HepG2 (cell line): ENCODE data around the gene CASKIN2. TPM values are rescaled to one million over a fixed set of nuclear protein-coding genes. Genes with fewer than 3 reads are reported as not detected.

Experiments used
- ATAC-seq: fragments of 200-7000 bp; cut with Tn5 transposase; 3 replicates; pipeline ENCODE4 v1.9.1; 2020; ENCODE audit warnings: mild to moderate bottlenecking, moderate library complexity
- BruUV-seq: library from RNA; stranded (reverse); fragments of 400-500 nt; replicated peaks from 2 replicates; lab custom pipeline; 2021; lab: Mats Ljungman, UMichigan
- CTCF ChIA-PET: fragments of 300-600 bp; formaldehyde crosslinking; extraction: SDS; loops from one replicate; lab custom pipeline; 2021; ENCODE audit warnings: low total read pairs, inconsistent platforms, low intra/inter-chr PET ratio; lab: Yijun Ruan, JAX
- POLR2A ChIA-PET: fragments of 350-600 bp; sonication (Branson Sonifier 250); formaldehyde crosslinking; loops from one replicate; lab custom pipeline; 2020; ENCODE audit warnings: antibody characterized with exemption, inconsistent platforms; lab: Yijun Ruan, JAX
- DNase-seq: peaks from one replicate; pipeline ENCODE4 v3.0.0-alpha.2; 2015; ENCODE audit warnings: low spot score
- FAIRE-seq: peaks from 3 replicates; lab custom pipeline; 2011; peaks lifted over from hg19 to GRCh38; lab: Jason Lieb, UNC
- H2AFZ ChIP-seq: one replicate; pipeline ENCODE4 v1.6.1; 2011; ENCODE audit warnings: low read length, inconsistent platforms
- H3K27ac ChIP-seq: fragments of 300-600 bp; 3 replicates; pipeline ENCODE4 v1.8.0; 2011; ENCODE audit warnings: mixed run types, mild to moderate bottlenecking, mixed read lengths, low read length, inconsistent platforms; ENCODE audit not compliant: insufficient read depth; ENCODE audit errors: extremely low read length
- H3K27me3 ChIP-seq, 2 experiments: fragments of 200-600 bp in 1 of 2; 2 replicates in 1 of 2; 3 replicates in 1 of 2; pipeline versions ENCODE4 v1.6.0 to v1.8.0; 2011; ENCODE audit warnings: low read length in 2 of 2, mild to moderate bottlenecking in 2 of 2, moderate library complexity in 2 of 2, inconsistent platforms in 1 of 2; ENCODE audit not compliant: insufficient read depth in 2 of 2, control insufficient read depth in 1 of 2
- H3K36me3 ChIP-seq, 2 experiments: fragments of 200-600 bp in 1 of 2; replicated peaks in 1 of 2; 2 replicates in 1 of 2; 3 replicates in 1 of 2; pipeline versions ENCODE4 v1.5.1 to v1.8.0; 2011; ENCODE audit warnings: low read length in 2 of 2, inconsistent platforms in 1 of 2; ENCODE audit not compliant: insufficient read depth in 2 of 2, control insufficient read depth in 1 of 2
- H3K4me1 ChIP-seq: 2 replicates; pipeline ENCODE4 v1.5.1; 2012; ENCODE audit warnings: low read length, inconsistent platforms; ENCODE audit not compliant: insufficient read depth
- H3K4me2 ChIP-seq: 2 replicates; pipeline ENCODE4 v1.6.0; 2011; ENCODE audit warnings: low read depth, low read length, inconsistent platforms
- H3K4me3 ChIP-seq, 3 experiments: fragments of 200-600 bp in 1 of 3; sonication (generic), shearing (Covaris generic) in 1 of 3; replicated peaks in 1 of 3; 2 replicates each; pipeline ENCODE4 v1.5.1; 2011 to 2016; ENCODE audit warnings: low read length in 3 of 3, inconsistent platforms in 2 of 3, low read depth in 2 of 3, mild to moderate bottlenecking in 2 of 3, control low read depth in 1 of 3, mixed read lengths in 1 of 3; ENCODE audit not compliant: insufficient read depth in 1 of 3
- H3K79me2 ChIP-seq: one replicate; pipeline ENCODE4 v1.6.1; 2011; ENCODE audit warnings: low read length, inconsistent platforms; ENCODE audit not compliant: insufficient read depth
- H3K9ac ChIP-seq: 2 replicates; pipeline ENCODE4 v1.6.0; 2011; ENCODE audit warnings: mild to moderate bottlenecking, low read depth, low read length, inconsistent platforms; ENCODE audit not compliant: insufficient read depth
- H3K9me3 ChIP-seq: 2 replicates; pipeline ENCODE4 v1.5.1; 2012; ENCODE audit warnings: mild to moderate bottlenecking, low read length
- H4K20me1 ChIP-seq: 2 replicates; pipeline ENCODE4 v1.6.0; 2011; ENCODE audit warnings: inconsistent platforms, mild to moderate bottlenecking, low read length, moderate library complexity; ENCODE audit not compliant: insufficient read depth
- AGO2 ChIP-seq: fragments of 200-400 bp; formaldehyde crosslinking; optimal IDR thresholded peaks from 2 replicates; pipeline ENCODE3; 2017; ENCODE audit warnings: mild to moderate bottlenecking, low read depth, low read length, moderate library complexity
- GMEB1 ChIP-seq: sonication (generic); formaldehyde crosslinking; IDR thresholded peaks from 2 replicates; pipeline ENCODE4 v1.5.1; 2020; ENCODE audit warnings: missing genetic modification reagents, mild to moderate bottlenecking, borderline replicate concordance
- KAT7 ChIP-seq: IDR thresholded peaks from 2 replicates; pipeline ENCODE4 v1.6.1; 2018; ENCODE audit warnings: borderline replicate concordance, missing compliant biosample characterization
- PHF5A ChIP-seq: IDR thresholded peaks from one replicate; pipeline ENCODE4 v1.6.1; 2018; ENCODE audit warnings: low read depth, missing genetic modification reagents; ENCODE audit not compliant: unreplicated experiment
- REL ChIP-seq: sonication (generic); formaldehyde crosslinking; conservative IDR thresholded peaks from 2 replicates; pipeline ENCODE4 v1.8.0; 2022; ENCODE audit warnings: mild to moderate bottlenecking, missing genetic modification reagents, moderate library complexity
- ZNF124 ChIP-seq: sonication (generic); formaldehyde crosslinking; IDR thresholded peaks from 2 replicates; pipeline ENCODE4 v1.4.0; 2020; ENCODE audit warnings: missing genetic modification reagents
- ZNF629 ChIP-seq: sonication (generic); formaldehyde crosslinking; conservative IDR thresholded peaks from 2 replicates; pipeline ENCODE4 v1.5.0; 2020; ENCODE audit warnings: missing genetic modification reagents
- ZSCAN5A ChIP-seq: sonication (generic); formaldehyde crosslinking; IDR thresholded peaks from 2 replicates; pipeline ENCODE4 v1.8.0; 2022; ENCODE audit warnings: mild to moderate bottlenecking, missing genetic modification reagents, borderline replicate concordance
- WGBS: methylation state at CpG from one replicate; pipeline ENCODE4 v1.1.6; 2017; ENCODE audit warnings: low lambda C conversion rate; 5-methylcytosine and 5-hydroxymethylcytosine counted together
- in situ Hi-C: cut with HindIII; loops from 2 replicates; pipeline ENCODE4 v1.10.0; 2017; ENCODE audit warnings: low pct_unique_long_range_greater_than_20kb; ENCODE audit not compliant: extremely low pct_ligation_motif_present
- intact Hi-C: fragments of 100-400 bp; cut with micrococcal nuclease; formaldehyde crosslinking; loops from one replicate; pipeline ENCODE4 v1.10.0; 2022; ENCODE audit not compliant: unreplicated experiment
- polyA plus RNA-seq, 8 experiments: library from polyadenylated mRNA; depleted of rRNA in 3 of 8; stranded (reverse) in 7 of 8; unstranded in 1 of 8; fragments of >200 nt; fragmentation: Illumina TruSeq in 4 of 8; extraction: Trizol in 4 of 8; gene quantifications; 2 replicates each; pipeline versions ENCODE4 v1.2.1 to v1.2.3, GENCODE V29; 2011 to 2016; ENCODE audit warnings: low read depth in 4 of 8, missing spikeins in 1 of 8, mixed read lengths in 1 of 8; ENCODE audit not compliant: insufficient read depth in 1 of 8
- total RNA-seq, 5 experiments: library from RNA; depleted of rRNA; stranded (reverse); fragments of >200 nt; fragmentation: Illumina TruSeq; extraction: Trizol; gene quantifications; 2 replicates each; pipeline ENCODE4 v1.2.3, GENCODE V29; 2016; ENCODE audit warnings: low read depth in 1 of 5
- TF ChIP-seq, protein P1 (sequence below): sonication (generic); formaldehyde crosslinking; IDR thresholded peaks from 2 replicates; pipeline ENCODE4 v1.4.0; 2020; ENCODE audit warnings: missing genetic modification reagents

Gene CASKIN2
- total and polyA plus RNA-seq, 2 of the 13 experiments (the other 11 are each of a cell fraction or from before 2014, with no cell fraction given) = 5.2 to 7.8 TPM

DNA sequence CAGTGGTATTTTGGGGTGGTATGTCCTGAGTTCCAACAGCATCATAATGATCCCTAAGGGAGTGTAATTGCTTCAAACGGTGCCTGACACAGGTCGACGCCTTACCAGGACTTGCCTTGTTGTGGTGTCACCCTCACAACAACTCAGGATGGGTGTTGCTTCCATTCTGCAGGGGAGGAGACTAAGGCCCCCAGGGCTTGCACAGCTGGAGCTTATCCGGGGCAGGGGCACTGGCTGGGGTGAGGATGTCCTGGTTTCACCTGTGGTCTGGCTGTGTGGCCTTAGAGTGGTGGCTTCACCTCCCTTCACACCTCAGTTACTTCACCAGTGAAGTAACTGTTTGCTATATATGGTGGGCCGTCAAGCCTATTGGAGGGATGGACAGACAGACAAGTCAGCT is 33.5 kb upstream of the CASKIN2 start (continued):
- TF ChIP-seq KAT7 = no peak

DNA sequence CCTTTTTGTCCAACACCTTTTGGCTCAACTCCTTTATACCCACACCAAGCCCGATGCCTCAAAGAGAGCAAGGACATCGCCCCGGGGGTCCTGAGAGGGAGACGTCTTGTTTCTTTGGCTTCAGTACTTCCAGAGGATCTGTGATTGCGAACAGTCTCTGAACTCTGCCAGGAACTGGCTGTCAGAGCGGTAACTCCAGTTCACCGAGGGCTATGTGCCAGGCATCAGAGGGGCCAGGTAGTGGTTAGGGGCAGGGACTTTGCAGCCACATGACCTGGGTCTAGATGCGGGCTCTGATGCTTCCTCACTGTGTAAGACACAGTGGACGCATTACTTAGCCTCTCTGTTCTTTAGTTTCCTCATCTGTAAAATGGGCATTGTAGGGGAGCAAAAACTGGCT is 31.8 kb upstream of the CASKIN2 start:
- H3K27ac ChIP-seq = no peak overlapping the region
- no peaks in the 10 kb centered on the region for H3K79me2 ChIP-seq
- ChIA-PET CTCF (no interaction called here), POLR2A (interaction anchor here (1.2 kb wide), 1 partner anchor 22 kb away, joined by 4 read pairs; the partner anchor contains the start of gene LLGL2)
- no peak overlapping the region for H3K4me2 ChIP-seq
- H3K9me3 ChIP-seq = no peaks in the 10 kb centered on the region
- DNase-seq = no peak
- no peaks in the 10 kb centered on the region for H4K20me1 ChIP-seq
- peaks cover 46% of the 10 kb centered on the region for H3K4me1 ChIP-seq
- intact Hi-C loops = no loop called here
- WGBS = 95% methylated on average over 9 of the region's 9 CpGs
- H3K27me3 ChIP-seq = no peaks in the 10 kb centered on the region
- H3K36me3 ChIP-seq = peaks cover 6 to 24% of the 10 kb centered on the region in 2 experiments; a peak in 3 of 5 replicates
- FAIRE-seq = no peak
- BruUV-seq = no TSS peak
- no peak overlapping the region for H2AFZ ChIP-seq
- TF ChIP-seq ZSCAN5A (CRISPR knock-in tag) = no peak
- no peak for TF ChIP-seq REL
- TF ChIP-seq PHF5A (CRISPR knock-in tag) = no peak
- peak; percentile 59 for TF ChIP-seq ZNF629 (CRISPR knock-in tag)
- no peak overlapping the region for H3K9ac ChIP-seq
- H3K4me3 ChIP-seq = no peak overlapping the region
- no peak for ATAC-seq
- in situ Hi-C loops = no loop called here

- Histone ChIP-seq H3K4me2 (no peak overlapping the region), H3K9me3 (no peaks in the 10 kb centered on the region), H3K27me3 (no peaks in the 10 kb centered on the region), H3K4me3 (no peak overlapping the region), H4K20me1 (no peaks in the 10 kb centered on the region), H2AFZ (no peak overlapping the region), H3K36me3 (peaks cover 6 to 23% of the 10 kb centered on the region in 2 experiments; a peak in 3 of 5 replicates), H3K4me1 (peaks cover 46% of the 10 kb centered on the region), H3K79me2 (no peaks in the 10 kb centered on the region), H3K27ac (no peak overlapping the region), H3K9ac (no peak overlapping the region)
- ChIA-PET CTCF (no interaction called here), POLR2A (interaction anchor here (1.2 kb wide), 1 partner anchor 21 kb away, joined by 4 read pairs; the partner anchor contains the start of gene LLGL2)
- intact Hi-C loops = no loop called here
- DNase-seq = no peak
- TF ChIP-seq, protein P1, sequence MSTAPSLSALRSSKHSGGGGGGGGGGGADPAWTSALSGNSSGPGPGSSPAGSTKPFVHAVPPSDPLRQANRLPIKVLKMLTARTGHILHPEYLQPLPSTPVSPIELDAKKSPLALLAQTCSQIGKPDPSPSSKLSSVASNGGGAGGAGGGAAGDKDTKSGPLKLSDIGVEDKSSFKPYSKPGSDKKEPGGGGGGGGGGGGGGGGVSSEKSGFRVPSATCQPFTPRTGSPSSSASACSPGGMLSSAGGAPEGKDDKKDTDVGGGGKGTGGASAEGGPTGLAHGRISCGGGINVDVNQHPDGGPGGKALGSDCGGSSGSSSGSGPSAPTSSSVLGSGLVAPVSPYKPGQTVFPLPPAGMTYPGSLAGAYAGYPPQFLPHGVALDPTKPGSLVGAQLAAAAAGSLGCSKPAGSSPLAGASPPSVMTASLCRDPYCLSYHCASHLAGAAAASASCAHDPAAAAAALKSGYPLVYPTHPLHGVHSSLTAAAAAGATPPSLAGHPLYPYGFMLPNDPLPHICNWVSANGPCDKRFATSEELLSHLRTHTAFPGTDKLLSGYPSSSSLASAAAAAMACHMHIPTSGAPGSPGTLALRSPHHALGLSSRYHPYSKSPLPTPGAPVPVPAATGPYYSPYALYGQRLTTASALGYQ = no peak
- TF ChIP-seq AGO2 = peak; percentile 19
- no peak for TF ChIP-seq GMEB1 (CRISPR knock-in tag)
- TF ChIP-seq ZNF124 (CRISPR knock-in tag) = no peak
- in situ Hi-C loops = no loop called here
- no peak for FAIRE-seq
- WGBS = 95% methylated on average over 13 of the region's 13 CpGs
- BruUV-seq = no TSS peak
- no peak for ATAC-seq
These were observed 30.8 kb upstream of the CASKIN2 start for GRCh38 chr17:75546181-75546580.
